ENCODE results near the gene SPACA6.

Gene SPACA6

GRCh38 chr19:51698296-51698695 lies 5.2 kb downstream of the SPACA6 start:
- Histone ChIP-seq H3K27ac (ENCODE audit: low read depth, low read length) (no peak overlapping the region), H3K4me3 (ENCODE audit: low read depth, low read length) (no peak overlapping the region), H3K9ac (ENCODE audit: low read length) (no peak overlapping the region), H3K27me3 (ENCODE audit: control insufficient read depth, insufficient read depth, low read length) (no peaks in the 10 kb centered on the region), H3K9me3 (ENCODE audit: control insufficient read depth, insufficient read depth, low read depth, low read length) (no peaks in the 10 kb centered on the region), H3K4me1 (ENCODE audit: control insufficient read depth, insufficient read depth, low read length) (peaks cover 14% of the 10 kb centered on the region), H3K36me3 (ENCODE audit: control insufficient read depth, insufficient read depth, low read length) (peaks cover 47% of the 10 kb centered on the region)

DNA sequence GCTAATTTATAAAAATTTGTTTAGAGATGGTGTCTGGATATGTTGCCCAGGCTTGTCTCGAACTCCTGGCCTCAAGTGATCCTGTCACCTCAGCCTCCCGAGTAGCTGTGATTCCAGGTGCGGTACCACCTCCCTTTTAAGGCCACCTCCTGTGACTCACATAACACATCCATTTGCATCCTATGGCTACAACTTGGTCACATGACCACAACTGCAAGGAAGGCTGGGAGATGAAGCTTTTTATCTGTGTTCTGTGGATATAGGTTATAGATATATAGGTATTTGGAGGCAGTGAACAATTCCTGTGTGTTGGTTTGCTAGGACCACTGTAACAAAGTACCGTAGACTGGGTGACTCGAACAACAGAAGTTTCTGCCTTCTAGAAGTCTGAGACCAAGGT lies 6.0 kb downstream of the SPACA6 start:
- no peak overlapping the region for H3K4me3 ChIP-seq (ENCODE audit: low read depth, low read length)
- no peak overlapping the region for H3K9ac ChIP-seq (ENCODE audit: low read length)
- no peak overlapping the region for H3K27ac ChIP-seq (ENCODE audit: low read depth, low read length)
- H3K9me3 ChIP-seq (ENCODE audit: control insufficient read depth, insufficient read depth, low read depth, low read length): no peaks in the 10 kb centered on the region
- peaks cover 9% of the 10 kb centered on the region for H3K4me1 ChIP-seq (ENCODE audit: control insufficient read depth, insufficient read depth, low read length)
- H3K36me3 ChIP-seq (ENCODE audit: control insufficient read depth, insufficient read depth, low read length): peaks cover 44% of the 10 kb centered on the region
- no peaks in the 10 kb centered on the region for H3K27me3 ChIP-seq (ENCODE audit: control insufficient read depth, insufficient read depth, low read length)

- H3K4me3 ChIP-seq (ENCODE audit: low read depth, low read length): peak overlapping the region; percentile 76
- peaks cover 9% of the 10 kb centered on the region for H3K4me1 ChIP-seq (ENCODE audit: control insufficient read depth, insufficient read depth, low read length)
- no peaks in the 10 kb centered on the region for H3K9me3 ChIP-seq (ENCODE audit: control insufficient read depth, insufficient read depth, low read depth, low read length)
- H3K36me3 ChIP-seq (ENCODE audit: control insufficient read depth, insufficient read depth, low read length): peaks cover 38% of the 10 kb centered on the region
- H3K27ac ChIP-seq (ENCODE audit: low read depth, low read length): no peak overlapping the region
- no peaks in the 10 kb centered on the region for H3K27me3 ChIP-seq (ENCODE audit: control insufficient read depth, insufficient read depth, low read length)
- H3K9ac ChIP-seq (ENCODE audit: low read length): no peak overlapping the region
Measured at GRCh38 chr19:51701468-51702100, 8.5 kb downstream of the SPACA6 start.

DNA sequence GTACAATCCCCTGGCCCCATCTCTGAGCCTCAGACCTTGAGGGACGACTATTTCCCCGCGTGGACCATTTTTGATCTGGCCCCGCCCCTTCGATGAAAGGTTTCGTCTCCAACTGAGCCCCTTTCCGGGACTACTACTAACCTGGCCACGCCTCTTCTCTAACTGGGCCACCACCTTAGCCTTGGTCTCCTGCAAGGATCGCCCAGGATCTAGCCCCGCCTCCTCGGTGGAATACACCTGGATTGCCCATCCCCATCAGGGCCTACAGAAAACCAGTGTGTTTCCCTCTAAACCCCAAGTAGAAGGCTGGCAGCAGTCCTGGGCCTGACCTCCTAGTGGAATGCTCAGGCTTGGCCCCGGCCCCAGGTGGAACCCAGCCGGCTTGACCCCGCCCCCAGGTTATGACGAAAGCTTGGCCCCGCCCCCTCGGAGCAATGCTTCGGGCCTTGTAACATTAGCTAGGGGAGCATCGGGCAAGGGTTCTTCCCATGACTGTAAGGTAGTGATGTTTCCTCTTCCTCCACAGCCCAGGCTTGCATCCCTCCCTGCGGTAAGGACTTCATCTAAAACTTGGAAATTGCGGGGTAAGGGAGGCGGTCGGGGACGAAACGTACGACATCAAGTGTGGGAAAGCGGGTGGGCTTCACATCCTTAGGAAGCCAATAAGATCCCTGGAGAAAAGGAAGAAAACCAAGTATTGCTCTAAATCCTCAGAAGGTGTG lies 9.1 kb downstream of the SPACA6 start:
- Histone ChIP-seq H3K4me1 (ENCODE audit: control insufficient read depth, insufficient read depth, low read length) (peaks cover 9% of the 10 kb centered on the region), H3K9me3 (ENCODE audit: control insufficient read depth, insufficient read depth, low read depth, low read length) (no peaks in the 10 kb centered on the region), H3K27me3 (ENCODE audit: control insufficient read depth, insufficient read depth, low read length) (no peaks in the 10 kb centered on the region), H3K4me3 (ENCODE audit: low read depth, low read length) (peak overlapping the region; percentile 76), H3K9ac (ENCODE audit: low read length) (peak overlapping the region; percentile 43), H3K27ac (ENCODE audit: low read depth, low read length) (no peak overlapping the region), H3K36me3 (ENCODE audit: control insufficient read depth, insufficient read depth, low read length) (peaks cover 39% of the 10 kb centered on the region)

- H3K4me1 ChIP-seq (ENCODE audit: control insufficient read depth, insufficient read depth, low read length): peaks cover 9% of the 10 kb centered on the region
- no peak overlapping the region for H3K27ac ChIP-seq (ENCODE audit: low read depth, low read length)
- H3K36me3 ChIP-seq (ENCODE audit: control insufficient read depth, insufficient read depth, low read length): peaks cover 34% of the 10 kb centered on the region
- H3K27me3 ChIP-seq (ENCODE audit: control insufficient read depth, insufficient read depth, low read length): no peaks in the 10 kb centered on the region
- peak overlapping the region; percentile 92 for H3K9ac ChIP-seq (ENCODE audit: low read length)
- peak overlapping the region; percentile 76 for H3K4me3 ChIP-seq (ENCODE audit: low read depth, low read length)
- no peaks in the 10 kb centered on the region for H3K9me3 ChIP-seq (ENCODE audit: control insufficient read depth, insufficient read depth, low read depth, low read length)
Measured at GRCh38 chr19:51702825-51703574, 9.9 kb downstream of the SPACA6 start.

- no peaks in the 10 kb centered on the region for H3K27me3 ChIP-seq (ENCODE audit: control insufficient read depth, insufficient read depth, low read length)
- H3K4me1 ChIP-seq (ENCODE audit: control insufficient read depth, insufficient read depth, low read length): peaks cover 9% of the 10 kb centered on the region
- H3K4me3 ChIP-seq (ENCODE audit: low read depth, low read length): peak overlapping the region; percentile 76
- no peaks in the 10 kb centered on the region for H3K9me3 ChIP-seq (ENCODE audit: control insufficient read depth, insufficient read depth, low read depth, low read length)
- H3K9ac ChIP-seq (ENCODE audit: low read length): peak overlapping the region; percentile 92
- peak overlapping the region; percentile 47; the same call in 1 of the 2 replicates for H3K27ac ChIP-seq (ENCODE audit: low read depth, low read length)
- peaks cover 27% of the 10 kb centered on the region for H3K36me3 ChIP-seq (ENCODE audit: control insufficient read depth, insufficient read depth, low read length)
Measured at GRCh38 chr19:51703575-51704515, 10.7 kb downstream of the SPACA6 start.

- H3K4me1 ChIP-seq (ENCODE audit: control insufficient read depth, insufficient read depth, low read length): peaks cover 9% of the 10 kb centered on the region
- H3K27ac ChIP-seq (ENCODE audit: low read depth, low read length): peak overlapping the region; percentile 47; the same call in 1 of the 2 replicates
- H3K9ac ChIP-seq (ENCODE audit: low read length): peak overlapping the region; percentile 92
- H3K9me3 ChIP-seq (ENCODE audit: control insufficient read depth, insufficient read depth, low read depth, low read length): no peaks in the 10 kb centered on the region
- H3K27me3 ChIP-seq (ENCODE audit: control insufficient read depth, insufficient read depth, low read length): peaks cover 2% of the 10 kb centered on the region
- H3K4me3 ChIP-seq (ENCODE audit: low read depth, low read length): peak overlapping the region; percentile 76
- peaks cover 22% of the 10 kb centered on the region for H3K36me3 ChIP-seq (ENCODE audit: control insufficient read depth, insufficient read depth, low read length)
Measured at GRCh38 chr19:51704626-51705025, 11.5 kb downstream of the SPACA6 start.

- Histone ChIP-seq H3K27me3 (ENCODE audit: control insufficient read depth, insufficient read depth, low read length) (peaks cover 10% of the 10 kb centered on the region), H3K9me3 (ENCODE audit: control insufficient read depth, insufficient read depth, low read depth, low read length) (no peaks in the 10 kb centered on the region), H3K4me3 (ENCODE audit: low read depth, low read length) (no peak overlapping the region), H3K36me3 (ENCODE audit: control insufficient read depth, insufficient read depth, low read length) (peaks cover 22% of the 10 kb centered on the region), H3K9ac (ENCODE audit: low read length) (no peak overlapping the region), H3K4me1 (ENCODE audit: control insufficient read depth, insufficient read depth, low read length) (peaks cover 7% of the 10 kb centered on the region), H3K27ac (ENCODE audit: low read depth, low read length) (no peak overlapping the region)
Measured at GRCh38 chr19:51706296-51706695, 13.2 kb downstream of the SPACA6 start.

- Histone ChIP-seq H3K4me3 (ENCODE audit: low read depth, low read length) (no peak overlapping the region), H3K36me3 (ENCODE audit: control insufficient read depth, insufficient read depth, low read length) (peaks cover 22% of the 10 kb centered on the region), H3K27ac (ENCODE audit: low read depth, low read length) (no peak overlapping the region), H3K4me1 (ENCODE audit: control insufficient read depth, insufficient read depth, low read length) (peaks cover 1% of the 10 kb centered on the region), H3K9me3 (ENCODE audit: control insufficient read depth, insufficient read depth, low read depth, low read length) (no peaks in the 10 kb centered on the region), H3K9ac (ENCODE audit: low read length) (no peak overlapping the region), H3K27me3 (ENCODE audit: control insufficient read depth, insufficient read depth, low read length) (peaks cover 10% of the 10 kb centered on the region)
Measured at GRCh38 chr19:51706885-51707284, 13.8 kb downstream of the SPACA6 start.

DNA sequence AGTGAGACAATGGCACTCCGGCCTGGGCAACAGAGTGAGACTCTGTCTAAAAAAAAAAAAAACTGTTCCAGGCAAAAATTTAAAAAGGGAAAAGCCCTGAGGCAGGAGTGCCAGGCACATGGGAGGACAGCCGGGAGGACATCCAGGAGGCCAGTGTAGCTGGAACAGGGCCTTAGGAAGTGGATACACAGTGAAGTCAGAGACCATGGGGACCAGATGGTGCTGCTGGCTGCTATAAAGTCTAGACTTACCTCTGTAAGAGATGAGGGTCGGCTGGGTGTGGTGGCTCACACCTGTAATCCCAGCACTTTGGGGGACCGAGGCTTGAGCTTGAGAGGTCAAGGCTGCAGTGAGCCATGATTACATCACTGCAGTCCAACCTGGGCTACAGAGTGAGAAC lies 15.7 kb downstream of the SPACA6 start:
- Histone ChIP-seq H3K27ac (ENCODE audit: low read depth, low read length) (no peak overlapping the region), H3K4me1 (ENCODE audit: control insufficient read depth, insufficient read depth, low read length) (no peaks in the 10 kb centered on the region)

More for the DNA sequence above, 15.7 kb downstream of the SPACA6 start:
- no peaks in the 10 kb centered on the region for H3K9me3 ChIP-seq (ENCODE audit: control insufficient read depth, insufficient read depth, low read depth, low read length)
- H3K9ac ChIP-seq (ENCODE audit: low read length): no peak overlapping the region
- H3K4me3 ChIP-seq (ENCODE audit: low read depth, low read length): no peak overlapping the region
- peaks cover 22% of the 10 kb centered on the region for H3K36me3 ChIP-seq (ENCODE audit: control insufficient read depth, insufficient read depth, low read length)
- peaks cover 10% of the 10 kb centered on the region for H3K27me3 ChIP-seq (ENCODE audit: control insufficient read depth, insufficient read depth, low read length)
